HepG2 (cell line): Measurements from ENCODE around the gene TPSB2. TPM values are rescaled to one million over a fixed set of nuclear protein-coding genes. Genes with fewer than 3 reads are reported as not detected.

ENCODE experiments used
- ETS1 ChIP-seq: sonication (generic); formaldehyde crosslinking; IDR thresholded peaks from 2 replicates; pipeline ENCODE4 v1.4.0; 2020; ENCODE audit warnings: missing genetic modification reagents
- REST ChIP-seq, 2 experiments: IDR thresholded peaks; 2 replicates each; pipeline ENCODE4 v1.6.1; 2011 to 2012; ENCODE audit warnings: low read length in 2 of 2, borderline replicate concordance in 1 of 2, low read depth in 1 of 2, mild to moderate bottlenecking in 1 of 2, moderate library complexity in 1 of 2
- ZBTB21 ChIP-seq: sonication (generic); formaldehyde crosslinking; IDR thresholded peaks from 2 replicates; pipeline ENCODE4 v1.4.0; 2020; ENCODE audit warnings: missing genetic modification reagents
- ZSCAN25 ChIP-seq: sonication (generic); formaldehyde crosslinking; IDR thresholded peaks from 2 replicates; pipeline ENCODE4 v1.8.0; 2022; ENCODE audit warnings: mild to moderate bottlenecking, missing genetic modification reagents
- polyA plus RNA-seq, 8 experiments: library from polyadenylated mRNA; depleted of rRNA in 3 of 8; stranded (reverse) in 7 of 8; unstranded in 1 of 8; fragments of >200 nt; fragmentation: Illumina TruSeq in 4 of 8; extraction: Trizol in 4 of 8; gene quantifications; 2 replicates each; pipeline versions ENCODE4 v1.2.1 to v1.2.3, GENCODE V29; 2011 to 2016; ENCODE audit warnings: low read depth in 4 of 8, missing spikeins in 1 of 8, mixed read lengths in 1 of 8; ENCODE audit not compliant: insufficient read depth in 1 of 8
- total RNA-seq, 5 experiments: library from RNA; depleted of rRNA; stranded (reverse); fragments of >200 nt; fragmentation: Illumina TruSeq; extraction: Trizol; gene quantifications; 2 replicates each; pipeline ENCODE4 v1.2.3, GENCODE V29; 2016; ENCODE audit warnings: low read depth in 1 of 5
- TF ChIP-seq, protein P1 (sequence below): sonication (generic); formaldehyde crosslinking; IDR thresholded peaks from 2 replicates; pipeline ENCODE4 v1.4.0; 2020; ENCODE audit warnings: mild to moderate bottlenecking, missing genetic modification reagents
- TF ChIP-seq, protein P2 (sequence below): sonication (generic); formaldehyde crosslinking; IDR thresholded peaks from 2 replicates; pipeline ENCODE4 v1.4.0; 2020; ENCODE audit warnings: missing genetic modification reagents
- TF ChIP-seq, protein P3 (sequence below): sonication (generic); formaldehyde crosslinking; IDR thresholded peaks from 2 replicates; pipeline ENCODE4 v1.5.1; 2020; ENCODE audit warnings: missing genetic modification reagents, mild to moderate bottlenecking, borderline replicate concordance
- TF ChIP-seq, protein P4 (sequence below): sonication (generic); formaldehyde crosslinking; IDR thresholded peaks from 2 replicates; pipeline ENCODE4 v1.4.0; 2020; ENCODE audit warnings: missing genetic modification reagents, borderline replicate concordance
- TF ChIP-seq, protein P5 (sequence below): sonication (generic); formaldehyde crosslinking; IDR thresholded peaks from 2 replicates; pipeline ENCODE4 v1.5.1; 2020; ENCODE audit warnings: mild to moderate bottlenecking, missing genetic modification reagents, moderate library complexity

Gene TPSB2
- total and polyA plus RNA-seq, 2 of the 13 experiments (the other 11 are each of a cell fraction or from before 2014, with no cell fraction given) = not detected

GRCh38 chr16:1182316-1182671, 47.7 kb downstream of the TPSB2 start (continued):
- no peak for TF ChIP-seq REST (IDR thresholded peaks at IDR 0.05; ENCODE audit: borderline replicate concordance in 1 of 2, low read depth in 1 of 2, low read length in 2 of 2)
- TF ChIP-seq, protein P1, sequence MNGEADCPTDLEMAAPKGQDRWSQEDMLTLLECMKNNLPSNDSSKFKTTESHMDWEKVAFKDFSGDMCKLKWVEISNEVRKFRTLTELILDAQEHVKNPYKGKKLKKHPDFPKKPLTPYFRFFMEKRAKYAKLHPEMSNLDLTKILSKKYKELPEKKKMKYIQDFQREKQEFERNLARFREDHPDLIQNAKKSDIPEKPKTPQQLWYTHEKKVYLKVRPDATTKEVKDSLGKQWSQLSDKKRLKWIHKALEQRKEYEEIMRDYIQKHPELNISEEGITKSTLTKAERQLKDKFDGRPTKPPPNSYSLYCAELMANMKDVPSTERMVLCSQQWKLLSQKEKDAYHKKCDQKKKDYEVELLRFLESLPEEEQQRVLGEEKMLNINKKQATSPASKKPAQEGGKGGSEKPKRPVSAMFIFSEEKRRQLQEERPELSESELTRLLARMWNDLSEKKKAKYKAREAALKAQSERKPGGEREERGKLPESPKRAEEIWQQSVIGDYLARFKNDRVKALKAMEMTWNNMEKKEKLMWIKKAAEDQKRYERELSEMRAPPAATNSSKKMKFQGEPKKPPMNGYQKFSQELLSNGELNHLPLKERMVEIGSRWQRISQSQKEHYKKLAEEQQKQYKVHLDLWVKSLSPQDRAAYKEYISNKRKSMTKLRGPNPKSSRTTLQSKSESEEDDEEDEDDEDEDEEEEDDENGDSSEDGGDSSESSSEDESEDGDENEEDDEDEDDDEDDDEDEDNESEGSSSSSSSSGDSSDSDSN (CRISPR knock-in tag) = 0 out of 2 replicates have a peak, but pooled peaks have one; percentile 34
- TF ChIP-seq, protein P2, sequence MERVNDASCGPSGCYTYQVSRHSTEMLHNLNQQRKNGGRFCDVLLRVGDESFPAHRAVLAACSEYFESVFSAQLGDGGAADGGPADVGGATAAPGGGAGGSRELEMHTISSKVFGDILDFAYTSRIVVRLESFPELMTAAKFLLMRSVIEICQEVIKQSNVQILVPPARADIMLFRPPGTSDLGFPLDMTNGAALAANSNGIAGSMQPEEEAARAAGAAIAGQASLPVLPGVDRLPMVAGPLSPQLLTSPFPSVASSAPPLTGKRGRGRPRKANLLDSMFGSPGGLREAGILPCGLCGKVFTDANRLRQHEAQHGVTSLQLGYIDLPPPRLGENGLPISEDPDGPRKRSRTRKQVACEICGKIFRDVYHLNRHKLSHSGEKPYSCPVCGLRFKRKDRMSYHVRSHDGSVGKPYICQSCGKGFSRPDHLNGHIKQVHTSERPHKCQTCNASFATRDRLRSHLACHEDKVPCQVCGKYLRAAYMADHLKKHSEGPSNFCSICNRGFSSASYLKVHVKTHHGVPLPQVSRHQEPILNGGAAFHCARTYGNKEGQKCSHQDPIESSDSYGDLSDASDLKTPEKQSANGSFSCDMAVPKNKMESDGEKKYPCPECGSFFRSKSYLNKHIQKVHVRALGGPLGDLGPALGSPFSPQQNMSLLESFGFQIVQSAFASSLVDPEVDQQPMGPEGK (CRISPR knock-in tag) = peak; percentile 51; the same call in 1 of the 2 replicates
- peak; percentile 73; the same call in 1 of the 2 replicates for TF ChIP-seq ZSCAN25
- TF ChIP-seq, protein P3, sequence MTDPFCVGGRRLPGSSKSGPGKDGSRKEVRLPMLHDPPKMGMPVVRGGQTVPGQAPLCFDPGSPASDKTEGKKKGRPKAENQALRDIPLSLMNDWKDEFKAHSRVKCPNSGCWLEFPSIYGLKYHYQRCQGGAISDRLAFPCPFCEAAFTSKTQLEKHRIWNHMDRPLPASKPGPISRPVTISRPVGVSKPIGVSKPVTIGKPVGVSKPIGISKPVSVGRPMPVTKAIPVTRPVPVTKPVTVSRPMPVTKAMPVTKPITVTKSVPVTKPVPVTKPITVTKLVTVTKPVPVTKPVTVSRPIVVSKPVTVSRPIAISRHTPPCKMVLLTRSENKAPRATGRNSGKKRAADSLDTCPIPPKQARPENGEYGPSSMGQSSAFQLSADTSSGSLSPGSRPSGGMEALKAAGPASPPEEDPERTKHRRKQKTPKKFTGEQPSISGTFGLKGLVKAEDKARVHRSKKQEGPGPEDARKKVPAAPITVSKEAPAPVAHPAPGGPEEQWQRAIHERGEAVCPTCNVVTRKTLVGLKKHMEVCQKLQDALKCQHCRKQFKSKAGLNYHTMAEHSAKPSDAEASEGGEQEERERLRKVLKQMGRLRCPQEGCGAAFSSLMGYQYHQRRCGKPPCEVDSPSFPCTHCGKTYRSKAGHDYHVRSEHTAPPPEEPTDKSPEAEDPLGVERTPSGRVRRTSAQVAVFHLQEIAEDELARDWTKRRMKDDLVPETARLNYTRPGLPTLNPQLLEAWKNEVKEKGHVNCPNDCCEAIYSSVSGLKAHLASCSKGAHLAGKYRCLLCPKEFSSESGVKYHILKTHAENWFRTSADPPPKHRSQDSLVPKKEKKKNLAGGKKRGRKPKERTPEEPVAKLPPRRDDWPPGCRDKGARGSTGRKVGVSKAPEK (CRISPR knock-in tag) = no peak
- no peak for TF ChIP-seq ETS1 (CRISPR knock-in tag)
- TF ChIP-seq ZBTB21 (CRISPR knock-in tag) = no peak
- TF ChIP-seq, protein P4, sequence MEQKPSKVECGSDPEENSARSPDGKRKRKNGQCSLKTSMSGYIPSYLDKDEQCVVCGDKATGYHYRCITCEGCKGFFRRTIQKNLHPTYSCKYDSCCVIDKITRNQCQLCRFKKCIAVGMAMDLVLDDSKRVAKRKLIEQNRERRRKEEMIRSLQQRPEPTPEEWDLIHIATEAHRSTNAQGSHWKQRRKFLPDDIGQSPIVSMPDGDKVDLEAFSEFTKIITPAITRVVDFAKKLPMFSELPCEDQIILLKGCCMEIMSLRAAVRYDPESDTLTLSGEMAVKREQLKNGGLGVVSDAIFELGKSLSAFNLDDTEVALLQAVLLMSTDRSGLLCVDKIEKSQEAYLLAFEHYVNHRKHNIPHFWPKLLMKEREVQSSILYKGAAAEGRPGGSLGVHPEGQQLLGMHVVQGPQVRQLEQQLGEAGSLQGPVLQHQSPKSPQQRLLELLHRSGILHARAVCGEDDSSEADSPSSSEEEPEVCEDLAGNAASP = peak; percentile 89
- TF ChIP-seq, protein P5, sequence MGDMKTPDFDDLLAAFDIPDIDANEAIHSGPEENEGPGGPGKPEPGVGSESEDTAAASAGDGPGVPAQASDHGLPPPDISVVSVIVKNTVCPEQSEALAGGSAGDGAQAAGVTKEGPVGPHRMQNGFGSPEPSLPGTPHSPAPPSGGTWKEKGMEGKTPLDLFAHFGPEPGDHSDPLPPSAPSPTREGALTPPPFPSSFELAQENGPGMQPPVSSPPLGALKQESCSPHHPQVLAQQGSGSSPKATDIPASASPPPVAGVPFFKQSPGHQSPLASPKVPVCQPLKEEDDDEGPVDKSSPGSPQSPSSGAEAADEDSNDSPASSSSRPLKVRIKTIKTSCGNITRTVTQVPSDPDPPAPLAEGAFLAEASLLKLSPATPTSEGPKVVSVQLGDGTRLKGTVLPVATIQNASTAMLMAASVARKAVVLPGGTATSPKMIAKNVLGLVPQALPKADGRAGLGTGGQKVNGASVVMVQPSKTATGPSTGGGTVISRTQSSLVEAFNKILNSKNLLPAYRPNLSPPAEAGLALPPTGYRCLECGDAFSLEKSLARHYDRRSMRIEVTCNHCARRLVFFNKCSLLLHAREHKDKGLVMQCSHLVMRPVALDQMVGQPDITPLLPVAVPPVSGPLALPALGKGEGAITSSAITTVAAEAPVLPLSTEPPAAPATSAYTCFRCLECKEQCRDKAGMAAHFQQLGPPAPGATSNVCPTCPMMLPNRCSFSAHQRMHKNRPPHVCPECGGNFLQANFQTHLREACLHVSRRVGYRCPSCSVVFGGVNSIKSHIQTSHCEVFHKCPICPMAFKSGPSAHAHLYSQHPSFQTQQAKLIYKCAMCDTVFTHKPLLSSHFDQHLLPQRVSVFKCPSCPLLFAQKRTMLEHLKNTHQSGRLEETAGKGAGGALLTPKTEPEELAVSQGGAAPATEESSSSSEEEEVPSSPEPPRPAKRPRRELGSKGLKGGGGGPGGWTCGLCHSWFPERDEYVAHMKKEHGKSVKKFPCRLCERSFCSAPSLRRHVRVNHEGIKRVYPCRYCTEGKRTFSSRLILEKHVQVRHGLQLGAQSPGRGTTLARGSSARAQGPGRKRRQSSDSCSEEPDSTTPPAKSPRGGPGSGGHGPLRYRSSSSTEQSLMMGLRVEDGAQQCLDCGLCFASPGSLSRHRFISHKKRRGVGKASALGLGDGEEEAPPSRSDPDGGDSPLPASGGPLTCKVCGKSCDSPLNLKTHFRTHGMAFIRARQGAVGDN (CRISPR knock-in tag) = peak; percentile 43
